GM12873 (cell line): Measurements from ENCODE around the gene DCAF17.
A peak's percentile ranks its signal among the peaks of the same experiment; 100 is the strongest.

Experiments used
- TF ChIP-seq, protein P1 (sequence below): IDR thresholded peaks from 2 replicates; pipeline ENCODE4 v1.5.1; 2012; ENCODE audit warnings: low read depth, mild to moderate bottlenecking, moderate library complexity, low read length, control low read depth; ENCODE audit not compliant: insufficient read depth; ENCODE audit errors: missing control alignments

DCAF17 gene

DNA sequence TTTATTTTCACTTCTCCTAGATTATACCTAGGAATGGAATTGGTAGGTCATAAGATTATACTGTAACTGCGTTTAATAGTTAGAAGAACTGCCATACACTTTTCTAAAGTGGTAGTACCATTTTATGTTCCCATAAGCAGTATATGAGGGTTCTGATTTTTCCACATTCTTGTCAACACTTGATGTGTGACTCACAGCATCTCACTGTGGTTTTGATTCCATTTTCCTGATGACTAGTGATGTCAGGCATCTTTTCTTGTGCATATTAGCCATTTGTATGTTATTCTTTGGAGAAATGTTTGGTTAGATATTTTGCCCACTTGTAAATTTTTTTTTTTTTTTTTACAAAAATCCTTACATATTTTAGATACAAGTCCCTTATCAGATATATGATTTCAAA is 2.3 kb downstream of the DCAF17 start:
- TF ChIP-seq, protein P1, sequence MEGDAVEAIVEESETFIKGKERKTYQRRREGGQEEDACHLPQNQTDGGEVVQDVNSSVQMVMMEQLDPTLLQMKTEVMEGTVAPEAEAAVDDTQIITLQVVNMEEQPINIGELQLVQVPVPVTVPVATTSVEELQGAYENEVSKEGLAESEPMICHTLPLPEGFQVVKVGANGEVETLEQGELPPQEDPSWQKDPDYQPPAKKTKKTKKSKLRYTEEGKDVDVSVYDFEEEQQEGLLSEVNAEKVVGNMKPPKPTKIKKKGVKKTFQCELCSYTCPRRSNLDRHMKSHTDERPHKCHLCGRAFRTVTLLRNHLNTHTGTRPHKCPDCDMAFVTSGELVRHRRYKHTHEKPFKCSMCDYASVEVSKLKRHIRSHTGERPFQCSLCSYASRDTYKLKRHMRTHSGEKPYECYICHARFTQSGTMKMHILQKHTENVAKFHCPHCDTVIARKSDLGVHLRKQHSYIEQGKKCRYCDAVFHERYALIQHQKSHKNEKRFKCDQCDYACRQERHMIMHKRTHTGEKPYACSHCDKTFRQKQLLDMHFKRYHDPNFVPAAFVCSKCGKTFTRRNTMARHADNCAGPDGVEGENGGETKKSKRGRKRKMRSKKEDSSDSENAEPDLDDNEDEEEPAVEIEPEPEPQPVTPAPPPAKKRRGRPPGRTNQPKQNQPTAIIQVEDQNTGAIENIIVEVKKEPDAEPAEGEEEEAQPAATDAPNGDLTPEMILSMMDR: no peak

DNA sequence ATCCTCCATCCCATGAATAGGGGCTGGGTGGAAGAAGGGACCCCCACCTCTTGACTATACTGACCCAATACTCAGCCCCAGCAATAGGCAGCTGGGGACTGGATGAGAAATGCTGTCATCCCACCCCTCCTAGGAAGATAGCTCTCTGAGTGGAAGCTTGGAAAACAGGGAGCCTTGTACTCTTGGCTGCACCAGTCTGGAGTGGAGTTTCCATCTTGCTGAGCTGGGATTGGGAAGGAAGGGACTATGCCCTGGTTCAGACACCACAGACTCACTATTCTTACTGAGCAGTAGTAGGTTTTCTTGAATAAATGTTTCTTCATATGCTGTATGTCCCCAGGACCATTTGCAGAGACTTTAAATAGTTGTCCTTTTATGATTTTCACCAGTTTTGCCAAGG is 7.4 kb downstream of the DCAF17 start:
- TF ChIP-seq, protein P1: no peak

DNA sequence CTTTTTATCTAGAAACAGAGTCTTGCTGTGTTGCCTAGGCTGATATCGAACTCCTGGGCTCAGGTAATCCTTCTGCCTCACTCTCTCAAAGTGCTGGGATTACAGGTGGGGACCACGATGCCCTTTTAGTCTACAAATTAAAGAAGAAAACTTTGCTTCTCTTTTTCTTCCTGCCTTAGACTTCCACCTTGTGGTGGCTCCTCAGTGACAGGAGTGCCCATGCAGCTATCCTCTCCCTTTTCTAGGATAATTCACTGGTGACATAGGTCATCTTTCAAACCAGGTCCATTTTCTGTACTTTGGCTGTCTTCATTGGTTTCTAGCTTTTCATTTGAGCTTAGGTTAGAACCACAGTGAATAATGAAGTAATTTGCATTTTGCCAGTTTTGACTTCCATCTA is 13.6 kb downstream of the DCAF17 start:
- TF ChIP-seq, protein P1: peak; percentile 26

DNA sequence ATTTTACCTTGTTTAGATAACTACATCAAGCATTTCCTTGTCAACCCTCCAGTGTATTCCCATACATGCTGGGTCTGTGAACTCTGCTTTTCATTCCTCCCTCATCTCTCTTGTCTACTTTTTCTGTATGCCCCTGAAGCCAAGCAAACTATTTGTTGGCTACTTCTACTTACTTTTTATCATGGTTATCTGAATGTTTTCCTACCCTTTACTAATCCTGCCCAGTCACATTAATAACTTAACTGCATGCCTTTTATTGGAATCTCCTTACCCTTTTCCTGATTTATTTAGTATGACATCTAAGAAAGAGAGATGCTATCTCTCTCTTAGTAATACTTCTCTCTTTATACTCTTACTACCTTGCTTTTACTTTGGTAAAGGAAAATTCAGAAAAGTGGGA is 17.0 kb downstream of the DCAF17 start:
- TF ChIP-seq, protein P1: no peak

DNA sequence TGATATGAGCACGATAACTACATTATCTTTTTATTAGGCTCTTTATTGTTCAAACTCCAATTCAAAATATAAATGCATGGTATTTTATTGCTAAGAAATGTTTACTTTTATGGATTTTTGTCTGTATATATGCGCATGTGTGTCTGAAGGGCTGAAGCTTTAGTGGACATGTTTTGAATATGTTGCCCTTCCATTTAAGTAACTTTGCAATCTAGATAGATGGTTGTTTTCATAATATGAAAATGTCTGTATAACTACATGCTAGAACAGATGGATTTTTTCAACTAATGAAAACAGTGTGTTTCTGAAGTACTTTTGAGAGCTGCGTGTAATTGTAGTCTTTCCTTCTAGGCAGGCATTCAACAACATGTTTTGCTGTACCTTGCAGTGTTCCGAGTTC is 18.7 kb downstream of the DCAF17 start:
- TF ChIP-seq, protein P1: no peak

DNA sequence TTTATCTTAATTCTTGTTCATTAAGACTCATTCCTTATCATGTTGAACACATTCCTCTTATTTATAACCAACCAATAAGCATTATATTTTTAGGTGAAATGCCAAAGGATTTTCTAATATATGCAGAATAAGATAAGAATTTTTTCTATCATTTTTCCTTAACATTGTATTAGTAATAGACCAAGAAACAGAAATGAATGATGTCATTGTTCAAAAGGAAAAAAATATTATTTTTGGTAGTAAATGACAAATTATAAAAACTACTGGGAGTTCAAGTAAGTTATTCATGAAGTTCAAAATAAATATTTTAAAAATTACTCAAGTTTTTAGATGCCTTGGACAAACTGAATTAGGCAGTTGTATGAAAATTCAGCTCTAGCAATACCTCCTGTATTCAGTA is 25.5 kb downstream of the DCAF17 start:
- TF ChIP-seq, protein P1: no peak

DNA sequence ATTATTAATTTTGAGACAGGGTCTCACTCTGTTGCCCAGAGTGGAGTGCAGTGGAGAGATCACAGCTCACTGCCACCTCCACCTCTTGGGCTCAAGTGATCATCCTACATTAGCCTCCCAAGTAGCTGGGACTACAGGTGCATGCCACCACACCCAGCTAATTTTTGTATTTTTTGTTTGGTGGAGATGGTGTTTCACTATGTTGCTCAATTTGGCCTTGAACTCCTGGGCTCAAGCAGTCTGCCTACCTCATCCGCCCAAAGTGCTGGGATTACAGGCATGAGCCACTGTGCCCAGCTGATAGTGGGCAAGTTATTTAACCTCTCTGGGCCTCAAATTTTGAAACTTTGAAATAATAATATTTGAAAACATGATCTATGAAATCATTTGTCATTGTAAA is 26.5 kb downstream of the DCAF17 start:
- TF ChIP-seq, protein P1: no peak
